H1 (cell line): ENCODE data around the gene SH2D1B. TPM values are rescaled to one million over a fixed set of nuclear protein-coding genes. Genes with fewer than 3 reads are reported as not detected.
"Not testable (repeated sequence)": the region's sequence is repeated elsewhere in the genome, so short reads cannot be mapped to it uniquely, and the experiment has no call there.

Source experiments
- CTCF ChIA-PET: fragments of 300-600 bp; sonication (Branson Sonifier 250); formaldehyde crosslinking; loops from one replicate; lab custom pipeline; 2021; ENCODE audit not compliant: partially characterized antibody; lab: Charles Lee
- POLR2A ChIA-PET: fragments of 300-600 bp; sonication (Branson Sonifier 250); formaldehyde crosslinking; loops from one replicate; lab custom pipeline; 2021; ENCODE audit warnings: inconsistent platforms; ENCODE audit not compliant: partially characterized antibody; lab: Charles Lee
- DNase-seq, 2 experiments: peaks; one replicate each; pipeline versions ENCODE4 v3.0.0 to v3.0.0-alpha.2; 2010 to 2022; ENCODE audit warnings: low spot score in 2 of 2, low read depth in 1 of 2, mixed read lengths in 1 of 2
- FAIRE-seq: peaks from 2 replicates; lab custom pipeline; 2011; peaks lifted over from hg19 to GRCh38; lab: Jason Lieb, UNC
- H2AFZ ChIP-seq: 2 replicates; pipeline ENCODE4 v1.8.1; 2012; ENCODE audit warnings: low read length, inconsistent platforms
- H2AK5ac ChIP-seq: 2 replicates; pipeline ENCODE4 v1.6.1; 2013; ENCODE audit warnings: low read depth, low read length
- H2BK120ac ChIP-seq: replicated peaks from 2 replicates; pipeline ENCODE3; 2013; ENCODE audit warnings: low read depth, low read length, inconsistent platforms
- H2BK12ac ChIP-seq: 2 replicates; pipeline ENCODE4 v1.6.1; 2013; ENCODE audit warnings: low read depth, low read length
- H2BK15ac ChIP-seq: 2 replicates; pipeline ENCODE4 v1.6.1; 2013; ENCODE audit warnings: low read length
- H2BK20ac ChIP-seq: 2 replicates; pipeline ENCODE4 v1.6.1; 2013; ENCODE audit warnings: low read length
- H2BK5ac ChIP-seq: 2 replicates; pipeline ENCODE4 v1.6.1; 2013; ENCODE audit warnings: low read depth, low read length
- H3K14ac ChIP-seq: 2 replicates; pipeline ENCODE4 v1.6.1; 2013; ENCODE audit warnings: inconsistent platforms; ENCODE audit not compliant: insufficient read length
- H3K18ac ChIP-seq: 2 replicates; pipeline ENCODE4 v1.6.1; 2013; ENCODE audit warnings: low read length; ENCODE audit errors: extremely low read depth
- H3K23ac ChIP-seq: 2 replicates; pipeline ENCODE4 v1.6.1; 2013; ENCODE audit warnings: inconsistent platforms; ENCODE audit not compliant: insufficient read length
- H3K23me2 ChIP-seq: 2 replicates; pipeline ENCODE4 v1.6.1; 2013; ENCODE audit warnings: low read depth, low read length
- H3K27ac ChIP-seq: 2 replicates; pipeline ENCODE4 v1.6.1; 2011; ENCODE audit warnings: low read depth, low read length, inconsistent platforms
- H3K27me3 ChIP-seq, 4 experiments: replicated peaks in 1 of 4; 1 replicate in 1 of 4; 2 replicates in 3 of 4; pipeline versions ENCODE4 v1.6.1 to v1.8.1; 2011 to 2013; ENCODE audit warnings: low read length in 3 of 4, mild to moderate bottlenecking in 3 of 4, inconsistent platforms in 2 of 4, mixed read lengths in 2 of 4, moderate library complexity in 1 of 4; ENCODE audit not compliant: control insufficient read depth in 3 of 4, insufficient read depth in 3 of 4; ENCODE audit errors: extremely low read depth in 1 of 4
- H3K36me3 ChIP-seq, 4 experiments: 2 replicates each; pipeline versions ENCODE4 v1.6.1 to v1.8.1; 2011 to 2013; ENCODE audit warnings: mild to moderate bottlenecking in 4 of 4, low read length in 3 of 4, moderate library complexity in 2 of 4, control low read depth in 1 of 4, inconsistent platforms in 1 of 4; ENCODE audit not compliant: insufficient read depth in 4 of 4, control insufficient read depth in 2 of 4
- H3K4ac ChIP-seq: replicated peaks from 2 replicates; pipeline ENCODE3; 2013; ENCODE audit warnings: low read length, low read depth, mixed read lengths, inconsistent platforms; ENCODE audit not compliant: insufficient read length
- H3K4me1 ChIP-seq, 4 experiments: replicated peaks in 1 of 4; 1 replicate in 1 of 4; 2 replicates in 3 of 4; pipeline versions ENCODE4 v1.6.1 to v1.8.1; 2011 to 2013; ENCODE audit warnings: low read length in 3 of 4, inconsistent platforms in 2 of 4, mixed read lengths in 1 of 4; ENCODE audit not compliant: insufficient read depth in 4 of 4, control insufficient read depth in 3 of 4
- H3K4me2 ChIP-seq, 2 experiments: 2 replicates each; pipeline versions ENCODE4 v1.6.1 to v1.8.1; 2011 to 2013; ENCODE audit warnings: low read depth in 2 of 2, low read length in 2 of 2, control low read depth in 1 of 2, inconsistent platforms in 1 of 2, mild to moderate bottlenecking in 1 of 2; ENCODE audit not compliant: insufficient read depth in 1 of 2
- H3K4me3 ChIP-seq, 4 experiments: fragments of 200-600, 300-600 bp in 1 of 4; sonication (generic), shearing (Covaris generic), sonication (Bioruptor Twin) in 1 of 4; 2 replicates each; pipeline versions ENCODE4 v1.5.1 to v1.8.1; 2011 to 2016; ENCODE audit warnings: low read length in 4 of 4, low read depth in 3 of 4, control low read depth in 2 of 4, inconsistent platforms in 2 of 4, mild to moderate bottlenecking in 2 of 4, mixed read lengths in 1 of 4, moderate library complexity in 1 of 4; ENCODE audit not compliant: insufficient read depth in 2 of 4; ENCODE audit errors: extremely low read depth in 1 of 4
- H3K56ac ChIP-seq: replicated peaks from 2 replicates; pipeline ENCODE3; 2013; ENCODE audit warnings: low read depth, mild to moderate bottlenecking, mixed read lengths, low read length, inconsistent platforms; ENCODE audit not compliant: insufficient read length
- H3K79me1 ChIP-seq: 2 replicates; pipeline ENCODE4 v1.6.1; 2013; ENCODE audit warnings: low read depth, low read length, control low read depth
- H3K79me2 ChIP-seq, 2 experiments: 2 replicates each; pipeline versions ENCODE4 v1.6.1 to v1.8.1; 2012 to 2013; ENCODE audit warnings: low read length in 2 of 2, mild to moderate bottlenecking in 2 of 2, inconsistent platforms in 1 of 2; ENCODE audit not compliant: insufficient read depth in 2 of 2, control insufficient read depth in 1 of 2
- H3K9ac ChIP-seq, 4 experiments: replicated peaks in 1 of 4; 1 replicate in 1 of 4; 2 replicates in 3 of 4; pipeline versions ENCODE4 v1.6.1 to v1.8.1; 2011 to 2013; ENCODE audit warnings: low read depth in 3 of 4, low read length in 3 of 4, control low read depth in 2 of 4, mild to moderate bottlenecking in 2 of 4, moderate library complexity in 2 of 4, inconsistent platforms in 1 of 4; ENCODE audit errors: extremely low read depth in 1 of 4
- H3K9me3 ChIP-seq, 2 experiments: 2 replicates each; pipeline versions ENCODE4 v1.6.1 to v1.8.1; 2012 to 2013; ENCODE audit warnings: mild to moderate bottlenecking in 2 of 2, moderate library complexity in 2 of 2, control low read depth in 1 of 2, inconsistent platforms in 1 of 2, low read depth in 1 of 2, low read length in 1 of 2, mixed read lengths in 1 of 2; ENCODE audit not compliant: insufficient read depth in 2 of 2
- H4K20me1 ChIP-seq, 2 experiments: replicated peaks in 1 of 2; 2 replicates each; pipeline versions ENCODE3 to v1.8.1; 2011 to 2013; ENCODE audit warnings: inconsistent platforms in 2 of 2, low read length in 2 of 2, mild to moderate bottlenecking in 1 of 2; ENCODE audit not compliant: insufficient read depth in 2 of 2, control insufficient read depth in 1 of 2
- H4K5ac ChIP-seq: 2 replicates; pipeline ENCODE4 v1.6.1; 2013; ENCODE audit warnings: low read length, low read depth, mixed read lengths, inconsistent platforms; ENCODE audit not compliant: insufficient read length
- H4K8ac ChIP-seq: 2 replicates; pipeline ENCODE4 v1.8.0; 2013; ENCODE audit warnings: mild to moderate bottlenecking, moderate library complexity, low read length, inconsistent platforms; ENCODE audit not compliant: insufficient read depth; ENCODE audit errors: extremely low read depth
- H4K91ac ChIP-seq: replicated peaks from 2 replicates; pipeline ENCODE3; 2013; ENCODE audit warnings: low read length, mixed read lengths, inconsistent platforms; ENCODE audit not compliant: insufficient read length
- WGBS, 2 experiments: shearing (Covaris generic) in 1 of 2; methylation state at CpG; one replicate each; pipeline versions ENCODE4 v1.1.6 to v1.1.7; 2013 to 2015; ENCODE audit warnings: low lambda C conversion rate in 2 of 2, mixed read lengths in 2 of 2, inconsistent platforms in 1 of 2, low coverage in 1 of 2, missing lambda C conversion rate in 1 of 2; ENCODE audit not compliant: insufficient replicate concordance in 2 of 2, insufficient coverage in 1 of 2, insufficient read length in 1 of 2; ENCODE audit errors: extremely low coverage in 1 of 2, missing lambda C conversion rate in 1 of 2; 5-methylcytosine and 5-hydroxymethylcytosine counted together
- polyA plus RNA-seq, 7 experiments: library from polyadenylated mRNA; depleted of rRNA in 3 of 7; stranded (reverse) in 5 of 7; unstranded in 2 of 7; fragments of >200 nt in 5 of 7; fragments of 200-250 nt in 2 of 7; gene quantifications; 1 replicate in 5 of 7; 2 replicates in 1 of 7; 4 replicates in 1 of 7; pipeline versions ENCODE4 v1.2.1 to v1.2.3, GENCODE V29; 2011 to 2013; ENCODE audit warnings: missing spikeins in 2 of 7, mixed read lengths in 2 of 7
- total RNA-seq: library from RNA; stranded (reverse); fragmentation: NEBNext Ultra II Directional; extraction: Animal tissue kit (Norgen Biotek cat#: 25700); gene quantifications from 2 replicates; pipeline ENCODE4 v1.2.1, GENCODE V29; 2021

SH2D1B gene
- total and polyA plus RNA-seq, 2 of the 8 experiments (the other 6 are each of a cell fraction or from before 2014, with no cell fraction given), result not detected

DNA sequence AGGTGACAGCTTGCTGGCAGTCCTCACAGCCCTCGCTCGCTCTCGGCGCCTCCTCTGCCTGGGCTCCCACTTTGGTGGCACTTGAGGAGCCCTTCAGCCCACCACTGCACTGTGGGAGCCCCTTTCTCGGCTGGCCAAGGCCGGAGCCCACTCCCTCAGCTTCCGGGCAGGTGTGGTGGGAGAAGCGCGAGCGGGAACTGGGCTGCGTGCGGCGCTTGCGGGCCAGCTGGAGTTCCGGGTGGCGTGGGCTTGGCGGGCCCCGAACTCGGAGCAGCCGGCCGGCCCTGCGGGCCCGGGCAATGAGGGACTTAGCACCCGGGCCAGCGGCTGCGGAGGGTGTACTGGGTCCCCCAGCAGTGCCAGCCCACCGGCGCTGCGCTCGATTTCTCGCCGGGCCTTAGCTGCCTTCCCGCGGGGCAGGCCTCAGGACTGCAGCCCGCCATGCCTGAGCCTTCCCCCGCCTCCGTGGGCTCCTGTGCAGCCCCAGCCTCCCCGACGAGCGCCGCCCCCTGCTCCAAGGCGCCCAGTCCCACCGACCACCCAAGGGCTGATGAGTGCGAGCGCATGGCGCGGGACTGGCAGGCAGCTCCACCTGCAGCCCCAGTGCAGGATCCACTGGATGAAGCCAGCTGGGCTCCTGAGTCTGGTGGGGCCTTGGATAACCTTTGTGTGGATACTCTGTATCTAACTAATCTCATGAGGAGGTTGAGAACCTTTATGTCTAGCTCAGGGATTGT is 21.2 kb upstream of the SH2D1B start:
- 89% methylated on average over 16 of the region's 47 CpGs; no CpG with 5 or more reads in 1 of the 2 experiments for WGBS, 2 experiments
- H3K4me2 ChIP-seq, H3K23ac ChIP-seq, H2BK20ac ChIP-seq, H4K8ac ChIP-seq, H2AK5ac ChIP-seq, H3K36me3 ChIP-seq, DNase-seq, H3K18ac ChIP-seq, H2AFZ ChIP-seq, H3K27me3 ChIP-seq, H3K79me1 ChIP-seq, H2BK12ac ChIP-seq, H3K23me2 ChIP-seq, H4K91ac ChIP-seq, H2BK15ac ChIP-seq, H3K4me1 ChIP-seq, H3K4me3 ChIP-seq, FAIRE-seq, H3K9me3 ChIP-seq, H2BK5ac ChIP-seq, H2BK120ac ChIP-seq, H3K9ac ChIP-seq, H3K56ac ChIP-seq, H3K79me2 ChIP-seq, H4K5ac ChIP-seq, H3K14ac ChIP-seq, POLR2A ChIA-PET, H4K20me1 ChIP-seq, H3K4ac ChIP-seq, H3K27ac ChIP-seq: not testable (repeated sequence)
- CTCF ChIA-PET, result interaction anchor here (0.6 to 2.2 kb wide), 5 partner anchors 10 to 377 kb away, joined by 3 to 4 read pairs (median 3); no protein-coding TSS in a partner anchor
